WTC11 (cell line): ENCODE results near the gene CXXC4. TPM values are rescaled to one million over a fixed set of nuclear protein-coding genes. Genes with fewer than 3 reads are reported as not detected.

Experiments used
- ATAC-seq: fragments of 200-7000 bp; cut with Tn5 transposase; 2 replicates; pipeline ENCODE4 v1.10.0; 2021; ENCODE audit warnings: mild to moderate bottlenecking, moderate library complexity
- CTCF ChIA-PET: fragments of 300-600 bp; sonication (Branson Sonifier 250); formaldehyde crosslinking; loops from one replicate; lab custom pipeline; 2021; ENCODE audit warnings: antibody characterized with exemption; lab: Charles Lee
- POLR2A ChIA-PET: fragments of 350-600 bp; sonication (Branson Sonifier 250); formaldehyde crosslinking; loops from one replicate; lab custom pipeline; 2021; ENCODE audit warnings: antibody characterized with exemption; lab: Charles Lee
- DNase-seq: peaks from one replicate; pipeline ENCODE4 v3.0.0; 2021; ENCODE audit warnings: low spot score
- H3K27ac Mint-ChIP-seq: 2 replicates; pipeline ENCODE4 v1.8.0; 2021; ENCODE audit warnings: mixed read lengths
- H3K27me3 Mint-ChIP-seq: 2 replicates; pipeline ENCODE4 v1.8.0; 2021; ENCODE audit warnings: low read depth, mild to moderate bottlenecking, moderate library complexity, mixed read lengths
- H3K36me3 Mint-ChIP-seq: 2 replicates; pipeline ENCODE4 v1.8.0; 2021; ENCODE audit warnings: mixed read lengths
- H3K4me1 Mint-ChIP-seq: 2 replicates; pipeline ENCODE4 v1.8.0; 2022; ENCODE audit warnings: mixed read lengths
- H3K4me3 Mint-ChIP-seq: 2 replicates; pipeline ENCODE4 v1.8.0; 2021; ENCODE audit warnings: mild to moderate bottlenecking, moderate library complexity, mixed read lengths
- H3K9me3 Mint-ChIP-seq: 2 replicates; pipeline ENCODE4 v1.8.0; 2021; ENCODE audit warnings: mixed read lengths
- ATF1 ChIP-seq: sonication (generic); formaldehyde crosslinking; IDR thresholded peaks from 2 replicates; pipeline ENCODE4 v1.8.1; 2023; ENCODE audit warnings: mild to moderate bottlenecking, moderate library complexity, missing genetic modification reagents
- CREM ChIP-seq: sonication (generic); formaldehyde crosslinking; IDR thresholded peaks from 2 replicates; pipeline ENCODE4 v1.8.1; 2022; ENCODE audit warnings: mild to moderate bottlenecking, missing genetic modification reagents, moderate library complexity
- ERG ChIP-seq: fragments of 250-450 bp; sonication (Bioruptor Pico); IDR thresholded peaks from 2 replicates; pipeline ENCODE4 v1.8.0; 2021; ENCODE audit warnings: mild to moderate bottlenecking
- GTF2I ChIP-seq: fragments of 250-450 bp; sonication (Bioruptor Pico); conservative IDR thresholded peaks from 2 replicates; pipeline ENCODE4 v1.4.0; 2021; ENCODE audit warnings: mild to moderate bottlenecking
- IRF2 ChIP-seq: sonication (generic); formaldehyde crosslinking; IDR thresholded peaks from 2 replicates; pipeline ENCODE4 v1.8.0; 2022; ENCODE audit warnings: low read depth, missing genetic modification reagents, borderline replicate concordance
- JAZF1 ChIP-seq: fragments of 250-450 bp; sonication (Bioruptor Pico); IDR thresholded peaks from 2 replicates; pipeline ENCODE4 v1.9.0; 2021; ENCODE audit warnings: moderate library complexity, mild to moderate bottlenecking, inconsistent platforms
- MXD4 ChIP-seq: fragments of 250-450 bp; sonication (Bioruptor Pico); IDR thresholded peaks from 2 replicates; pipeline ENCODE4 v1.8.0; 2021; ENCODE audit warnings: mild to moderate bottlenecking, moderate library complexity, borderline replicate concordance
- NR3C1 ChIP-seq: sonication (generic); formaldehyde crosslinking; conservative IDR thresholded peaks from 2 replicates; pipeline ENCODE4 v1.8.1; 2023; ENCODE audit warnings: low read depth, mild to moderate bottlenecking, missing genetic modification reagents
- RORB ChIP-seq: fragments of 250-450 bp; sonication (Bioruptor Pico); IDR thresholded peaks from 2 replicates; pipeline ENCODE4 v1.9.0; 2021; ENCODE audit warnings: mild to moderate bottlenecking
- SOX15 ChIP-seq: fragments of 250-450 bp; sonication (Bioruptor Pico); IDR thresholded peaks from 2 replicates; pipeline ENCODE4 v1.9.0; 2021; ENCODE audit warnings: mild to moderate bottlenecking
- TEAD1 ChIP-seq: sonication (generic); formaldehyde crosslinking; IDR thresholded peaks from 2 replicates; pipeline ENCODE4 v1.8.0; 2022; ENCODE audit warnings: mild to moderate bottlenecking, missing genetic modification reagents
- ZNF138 ChIP-seq: sonication (generic); formaldehyde crosslinking; conservative IDR thresholded peaks from 2 replicates; pipeline ENCODE4 v1.8.1; 2022; ENCODE audit warnings: mild to moderate bottlenecking, moderate library complexity, missing genetic modification reagents
- ZNF263 ChIP-seq: sonication (generic); formaldehyde crosslinking; IDR thresholded peaks from 2 replicates; pipeline ENCODE4 v1.8.1; 2022; ENCODE audit warnings: low read depth, mild to moderate bottlenecking, moderate library complexity, missing genetic modification reagents
- ZNF317 ChIP-seq: sonication (generic); formaldehyde crosslinking; IDR thresholded peaks from 2 replicates; pipeline ENCODE4 v1.8.1; 2023; ENCODE audit warnings: low read depth, mild to moderate bottlenecking, moderate library complexity, missing genetic modification reagents, borderline replicate concordance
- ZNF396 ChIP-seq: fragments of 250-450 bp; sonication (Bioruptor Pico); IDR thresholded peaks from 2 replicates; pipeline ENCODE4 v1.8.0; 2021; ENCODE audit warnings: mild to moderate bottlenecking, moderate library complexity, borderline replicate concordance
- ZNF416 ChIP-seq: fragments of 250-450 bp; sonication (Bioruptor Pico); IDR thresholded peaks from 2 replicates; pipeline ENCODE4 v1.9.0; 2021; ENCODE audit warnings: mild to moderate bottlenecking, inconsistent platforms
- ZNF423 ChIP-seq: fragments of 250-450 bp; sonication (Bioruptor Pico); IDR thresholded peaks from 2 replicates; pipeline ENCODE4 v2.1.2; 2022; ENCODE audit warnings: mild to moderate bottlenecking, moderate library complexity
- total RNA-seq: library from RNA; stranded (reverse); gene quantifications from 3 replicates; pipeline ENCODE4 v1.2.3, GENCODE V29; 2021
- TF ChIP-seq, protein P1 (sequence below): sonication (generic); formaldehyde crosslinking; IDR thresholded peaks from 2 replicates; pipeline ENCODE4 v1.8.0; 2023; ENCODE audit warnings: mild to moderate bottlenecking, missing genetic modification reagents
- TF ChIP-seq, protein P2 (sequence below): sonication (generic); formaldehyde crosslinking; IDR thresholded peaks from 2 replicates; pipeline ENCODE4 v1.8.0; 2022; ENCODE audit warnings: mild to moderate bottlenecking, missing genetic modification reagents
- TF ChIP-seq, protein P3 (sequence below): sonication (generic); formaldehyde crosslinking; conservative IDR thresholded peaks from 2 replicates; pipeline ENCODE4 v1.8.1; 2022; ENCODE audit warnings: mild to moderate bottlenecking, missing genetic modification reagents
- TF ChIP-seq, protein P4 (sequence below): fragments of 200-600 bp; IDR thresholded peaks from 2 replicates; pipeline ENCODE4 v1.8.0; 2022; ENCODE audit warnings: antibody characterized with exemption
- TF ChIP-seq, protein P5 (sequence below): fragments of 250-450 bp; sonication (Bioruptor Pico); IDR thresholded peaks from 2 replicates; pipeline ENCODE4 v2.1.2; 2022; ENCODE audit warnings: mild to moderate bottlenecking, moderate library complexity

The CXXC4 gene
- total RNA-seq, 1 experiment from 2014 or later: 2.4 TPM

GRCh38 chr4:104449537-104449936, 45.2 kb downstream of the CXXC4 start:
- no peak for ATAC-seq
- H3K27ac Mint-ChIP-seq: no peak overlapping the region
- no peaks in the 10 kb centered on the region for H3K27me3 Mint-ChIP-seq
- POLR2A ChIA-PET: no interaction called here
- DNase-seq: no peak
- peaks cover 11% of the 10 kb centered on the region for H3K4me1 Mint-ChIP-seq
- no peaks in the 10 kb centered on the region for H3K36me3 Mint-ChIP-seq
- TF ChIP-seq, protein P1, sequence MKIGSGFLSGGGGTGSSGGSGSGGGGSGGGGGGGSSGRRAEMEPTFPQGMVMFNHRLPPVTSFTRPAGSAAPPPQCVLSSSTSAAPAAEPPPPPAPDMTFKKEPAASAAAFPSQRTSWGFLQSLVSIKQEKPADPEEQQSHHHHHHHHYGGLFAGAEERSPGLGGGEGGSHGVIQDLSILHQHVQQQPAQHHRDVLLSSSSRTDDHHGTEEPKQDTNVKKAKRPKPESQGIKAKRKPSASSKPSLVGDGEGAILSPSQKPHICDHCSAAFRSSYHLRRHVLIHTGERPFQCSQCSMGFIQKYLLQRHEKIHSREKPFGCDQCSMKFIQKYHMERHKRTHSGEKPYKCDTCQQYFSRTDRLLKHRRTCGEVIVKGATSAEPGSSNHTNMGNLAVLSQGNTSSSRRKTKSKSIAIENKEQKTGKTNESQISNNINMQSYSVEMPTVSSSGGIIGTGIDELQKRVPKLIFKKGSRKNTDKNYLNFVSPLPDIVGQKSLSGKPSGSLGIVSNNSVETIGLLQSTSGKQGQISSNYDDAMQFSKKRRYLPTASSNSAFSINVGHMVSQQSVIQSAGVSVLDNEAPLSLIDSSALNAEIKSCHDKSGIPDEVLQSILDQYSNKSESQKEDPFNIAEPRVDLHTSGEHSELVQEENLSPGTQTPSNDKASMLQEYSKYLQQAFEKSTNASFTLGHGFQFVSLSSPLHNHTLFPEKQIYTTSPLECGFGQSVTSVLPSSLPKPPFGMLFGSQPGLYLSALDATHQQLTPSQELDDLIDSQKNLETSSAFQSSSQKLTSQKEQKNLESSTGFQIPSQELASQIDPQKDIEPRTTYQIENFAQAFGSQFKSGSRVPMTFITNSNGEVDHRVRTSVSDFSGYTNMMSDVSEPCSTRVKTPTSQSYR: no peak
- TF ChIP-seq MXD4: no peak
- no peak for TF ChIP-seq CREM (CRISPR knock-in tag)
- no peak for TF ChIP-seq ZNF263 (CRISPR knock-in tag)
- TF ChIP-seq JAZF1 (CRISPR knock-in tag): no peak
- TF ChIP-seq, protein P2, sequence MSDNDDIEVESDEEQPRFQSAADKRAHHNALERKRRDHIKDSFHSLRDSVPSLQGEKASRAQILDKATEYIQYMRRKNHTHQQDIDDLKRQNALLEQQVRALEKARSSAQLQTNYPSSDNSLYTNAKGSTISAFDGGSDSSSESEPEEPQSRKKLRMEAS (CRISPR knock-in tag): no peak
- TF ChIP-seq, protein P3, sequence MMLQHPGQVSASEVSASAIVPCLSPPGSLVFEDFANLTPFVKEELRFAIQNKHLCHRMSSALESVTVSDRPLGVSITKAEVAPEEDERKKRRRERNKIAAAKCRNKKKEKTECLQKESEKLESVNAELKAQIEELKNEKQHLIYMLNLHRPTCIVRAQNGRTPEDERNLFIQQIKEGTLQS (CRISPR knock-in tag): no peak
- TF ChIP-seq ZNF416 (CRISPR knock-in tag): no peak
- no peak for TF ChIP-seq ZNF396 (CRISPR knock-in tag)
- TF ChIP-seq RORB (CRISPR knock-in tag): no peak
- no peak for TF ChIP-seq ZNF423 (CRISPR knock-in tag)
- TF ChIP-seq TEAD1: no peak
- H3K4me3 Mint-ChIP-seq: no peak overlapping the region
- no peaks in the 10 kb centered on the region for H3K9me3 Mint-ChIP-seq
- CTCF ChIA-PET: interaction anchor here (0.6 kb wide), 1 partner anchor 1024 kb away, joined by 3 read pairs; no protein-coding TSS in a partner anchor

GRCh38 chr4:104447294-104447693, 47.4 kb downstream of the CXXC4 start:
- Mint-ChIP-seq H3K4me1 (peaks cover 17% of the 10 kb centered on the region), H3K27ac (no peak overlapping the region), H3K4me3 (no peak overlapping the region), H3K27me3 (no peaks in the 10 kb centered on the region), H3K36me3 (no peaks in the 10 kb centered on the region), H3K9me3 (no peaks in the 10 kb centered on the region)
- POLR2A ChIA-PET: no interaction called here
- TF ChIP-seq ERG (no peak), ZNF263 (CRISPR knock-in tag) (no peak), ZNF138 (CRISPR knock-in tag) (no peak), NR3C1 (CRISPR knock-in tag) (no peak), ATF1 (CRISPR knock-in tag) (no peak), IRF2 (CRISPR knock-in tag) (no peak), SOX15 (CRISPR knock-in tag) (no peak), ZNF317 (no peak), GTF2I (no peak)
- TF ChIP-seq, protein P4, sequence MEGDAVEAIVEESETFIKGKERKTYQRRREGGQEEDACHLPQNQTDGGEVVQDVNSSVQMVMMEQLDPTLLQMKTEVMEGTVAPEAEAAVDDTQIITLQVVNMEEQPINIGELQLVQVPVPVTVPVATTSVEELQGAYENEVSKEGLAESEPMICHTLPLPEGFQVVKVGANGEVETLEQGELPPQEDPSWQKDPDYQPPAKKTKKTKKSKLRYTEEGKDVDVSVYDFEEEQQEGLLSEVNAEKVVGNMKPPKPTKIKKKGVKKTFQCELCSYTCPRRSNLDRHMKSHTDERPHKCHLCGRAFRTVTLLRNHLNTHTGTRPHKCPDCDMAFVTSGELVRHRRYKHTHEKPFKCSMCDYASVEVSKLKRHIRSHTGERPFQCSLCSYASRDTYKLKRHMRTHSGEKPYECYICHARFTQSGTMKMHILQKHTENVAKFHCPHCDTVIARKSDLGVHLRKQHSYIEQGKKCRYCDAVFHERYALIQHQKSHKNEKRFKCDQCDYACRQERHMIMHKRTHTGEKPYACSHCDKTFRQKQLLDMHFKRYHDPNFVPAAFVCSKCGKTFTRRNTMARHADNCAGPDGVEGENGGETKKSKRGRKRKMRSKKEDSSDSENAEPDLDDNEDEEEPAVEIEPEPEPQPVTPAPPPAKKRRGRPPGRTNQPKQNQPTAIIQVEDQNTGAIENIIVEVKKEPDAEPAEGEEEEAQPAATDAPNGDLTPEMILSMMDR: no peak
- TF ChIP-seq, protein P5, sequence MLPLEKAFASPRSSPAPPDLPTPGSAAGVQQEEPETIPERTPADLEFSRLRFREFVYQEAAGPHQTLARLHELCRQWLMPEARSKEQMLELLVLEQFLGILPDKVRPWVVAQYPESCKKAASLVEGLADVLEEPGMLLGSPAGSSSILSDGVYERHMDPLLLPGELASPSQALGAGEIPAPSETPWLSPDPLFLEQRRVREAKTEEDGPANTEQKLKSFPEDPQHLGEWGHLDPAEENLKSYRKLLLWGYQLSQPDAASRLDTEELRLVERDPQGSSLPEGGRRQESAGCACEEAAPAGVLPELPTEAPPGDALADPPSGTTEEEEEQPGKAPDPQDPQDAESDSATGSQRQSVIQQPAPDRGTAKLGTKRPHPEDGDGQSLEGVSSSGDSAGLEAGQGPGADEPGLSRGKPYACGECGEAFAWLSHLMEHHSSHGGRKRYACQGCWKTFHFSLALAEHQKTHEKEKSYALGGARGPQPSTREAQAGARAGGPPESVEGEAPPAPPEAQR (CRISPR knock-in tag): no peak
- ATAC-seq (no peak), DNase-seq (no peak)
- CTCF ChIA-PET: no interaction called here
